HG02610 (cell line): ENCODE results near the gene CDC123.
"Not testable (repeated sequence)": the region's sequence is repeated elsewhere in the genome, so short reads cannot be mapped to it uniquely, and the experiment has no call there.

Experiments used
- ATAC-seq: cut with Tn5 transposase; IDR thresholded peaks from one replicate; pipeline ENCODE4 v1.9.1; 2021; ENCODE audit warnings: mild to moderate bottlenecking, moderate library complexity; ENCODE audit not compliant: unreplicated experiment

The CDC123 gene

GRCh38 chr10:12279281-12279680 lies 83.3 kb downstream of the CDC123 start:
- ATAC-seq, result no peak

GRCh38 chr10:12287772-12288171 lies 91.8 kb downstream of the CDC123 start:
- no peak for ATAC-seq

GRCh38 chr10:12297784-12298183 lies 101.8 kb downstream of the CDC123 start:
- ATAC-seq, result not testable (repeated sequence)

GRCh38 chr10:12299222-12299965 lies 103.4 kb downstream of the CDC123 start:
- no peak for ATAC-seq
